H9 (cell line): ENCODE results near the gene SETD7. TPM values are rescaled to one million over a fixed set of nuclear protein-coding genes. Genes with fewer than 3 reads are reported as not detected.

ENCODE experiments used
- DNase-seq: peaks from one replicate; pipeline ENCODE4 v3.0.0-alpha.2; 2017
- H2AFZ ChIP-seq: one replicate; pipeline ENCODE4 v1.6.1; 2013; ENCODE audit warnings: mild to moderate bottlenecking, low read length, control low read depth, moderate library complexity
- H2AK5ac ChIP-seq: 2 replicates; pipeline ENCODE4 v1.6.1; 2013; ENCODE audit warnings: low read length, control low read depth, mixed read lengths; ENCODE audit not compliant: insufficient read length
- H2BK120ac ChIP-seq: one replicate; pipeline ENCODE4 v1.6.1; 2013; ENCODE audit warnings: low read depth, mild to moderate bottlenecking, low read length, control low read depth, inconsistent platforms; ENCODE audit not compliant: poor library complexity, severe bottlenecking
- H2BK12ac ChIP-seq: 2 replicates; pipeline ENCODE4 v1.6.1; 2013; ENCODE audit warnings: low read length, control low read depth, mixed read lengths, low read depth; ENCODE audit not compliant: insufficient read length
- H2BK15ac ChIP-seq: 2 replicates; pipeline ENCODE4 v1.6.1; 2013; ENCODE audit warnings: low read depth, low read length, control low read depth
- H2BK20ac ChIP-seq: one replicate; pipeline ENCODE4 v1.6.1; 2013; ENCODE audit warnings: low read depth, mild to moderate bottlenecking, low read length, control low read depth, inconsistent platforms; ENCODE audit not compliant: poor library complexity, severe bottlenecking
- H2BK5ac ChIP-seq: 2 replicates; pipeline ENCODE4 v1.6.1; 2013; ENCODE audit warnings: low read length, control low read depth, mixed read lengths; ENCODE audit not compliant: insufficient read length
- H3K14ac ChIP-seq: 2 replicates; pipeline ENCODE4 v1.6.1; 2013; ENCODE audit warnings: low read length, control low read depth; ENCODE audit not compliant: insufficient read depth
- H3K18ac ChIP-seq: 2 replicates; pipeline ENCODE4 v1.6.1; 2013; ENCODE audit warnings: low read depth, mild to moderate bottlenecking, mixed read lengths, low read length, control low read depth; ENCODE audit not compliant: insufficient read length
- H3K23ac ChIP-seq: 2 replicates; pipeline ENCODE4 v1.6.1; 2013; ENCODE audit warnings: low read length, control low read depth, mixed read lengths, low read depth; ENCODE audit not compliant: insufficient read length
- H3K23me2 ChIP-seq: 2 replicates; pipeline ENCODE4 v1.6.1; 2013; ENCODE audit warnings: low read depth, mild to moderate bottlenecking, mixed read lengths, low read length, control low read depth; ENCODE audit not compliant: insufficient read length, poor library complexity, severe bottlenecking
- H3K27ac ChIP-seq: 2 replicates; pipeline ENCODE4 v1.5.1; 2013; ENCODE audit warnings: low read length, control low read depth, mixed read lengths, low read depth; ENCODE audit not compliant: insufficient read length
- H3K27me3 ChIP-seq: 2 replicates; pipeline ENCODE4 v1.6.1; 2013; ENCODE audit warnings: low read length, control low read depth, inconsistent platforms; ENCODE audit not compliant: insufficient read depth
- H3K4ac ChIP-seq: 2 replicates; pipeline ENCODE4 v1.6.1; 2013; ENCODE audit warnings: low read depth, mild to moderate bottlenecking, control low read depth, inconsistent platforms, low read length, moderate library complexity
- H3K4me1 ChIP-seq: 2 replicates; pipeline ENCODE4 v1.6.1; 2013; ENCODE audit warnings: low read length, control low read depth, inconsistent platforms; ENCODE audit not compliant: insufficient read depth
- H3K4me2 ChIP-seq: 2 replicates; pipeline ENCODE4 v1.6.1; 2013; ENCODE audit warnings: low read length, control low read depth, mixed read lengths; ENCODE audit not compliant: insufficient read length, insufficient read depth
- H3K56ac ChIP-seq: 2 replicates; pipeline ENCODE4 v1.6.1; 2013; ENCODE audit warnings: low read depth, mild to moderate bottlenecking, mixed read lengths, low read length, control low read depth; ENCODE audit not compliant: insufficient read length
- H3K79me1 ChIP-seq: 2 replicates; pipeline ENCODE4 v1.6.1; 2013; ENCODE audit warnings: low read depth, mild to moderate bottlenecking, moderate library complexity, low read length, control low read depth, inconsistent platforms; ENCODE audit not compliant: insufficient read depth, poor library complexity, severe bottlenecking
- H3K79me2 ChIP-seq: 2 replicates; pipeline ENCODE4 v1.6.1; 2013; ENCODE audit warnings: low read length, control low read depth, inconsistent platforms; ENCODE audit not compliant: insufficient read depth
- H3K9ac ChIP-seq: 2 replicates; pipeline ENCODE4 v1.6.1; 2013; ENCODE audit warnings: low read length, control low read depth, mixed read lengths; ENCODE audit not compliant: insufficient read length; ENCODE audit errors: extremely low read depth
- H3K9me3 ChIP-seq: one replicate; pipeline ENCODE4 v1.6.1; 2013; ENCODE audit warnings: low read depth, low read length, inconsistent platforms; ENCODE audit not compliant: control insufficient read depth
- H3T11ph ChIP-seq: one replicate; pipeline ENCODE4 v1.6.1; 2013; ENCODE audit warnings: mild to moderate bottlenecking, low read length, control low read depth, inconsistent platforms
- H4K20me1 ChIP-seq: one replicate; pipeline ENCODE4 v1.6.1; 2013; ENCODE audit not compliant: control insufficient read depth, insufficient read length, insufficient read depth
- H4K5ac ChIP-seq: 2 replicates; pipeline ENCODE4 v1.6.1; 2013; ENCODE audit warnings: low read depth, mild to moderate bottlenecking, mixed read lengths, low read length, control low read depth; ENCODE audit not compliant: insufficient read length
- H4K8ac ChIP-seq: replicated peaks from 2 replicates; pipeline ENCODE4 v1.6.1; 2013; ENCODE audit warnings: low read length, control low read depth, mixed read lengths, low read depth; ENCODE audit not compliant: insufficient read length
- H4K91ac ChIP-seq: 2 replicates; pipeline ENCODE4 v1.6.1; 2013; ENCODE audit warnings: low read depth, mild to moderate bottlenecking, moderate library complexity, mixed read lengths, low read length, control low read depth; ENCODE audit not compliant: insufficient read length
- H3K27ac Mint-ChIP-seq, 3 experiments: 2 replicates in 2 of 3; 3 replicates in 1 of 3; pipeline ENCODE4 v1.8.0; 2020 to 2021; ENCODE audit warnings: mixed read lengths in 3 of 3, mild to moderate bottlenecking in 1 of 3, moderate library complexity in 1 of 3
- H3K27me3 Mint-ChIP-seq: 2 replicates; pipeline ENCODE4 v1.8.0; 2021; ENCODE audit warnings: low read depth, mild to moderate bottlenecking, moderate library complexity, mixed read lengths
- H3K36me3 Mint-ChIP-seq, 3 experiments: 2 replicates in 2 of 3; 3 replicates in 1 of 3; pipeline ENCODE4 v1.8.0; 2020 to 2021; ENCODE audit warnings: low read depth in 3 of 3, mixed read lengths in 3 of 3; ENCODE audit not compliant: insufficient read depth in 1 of 3
- H3K4me1 Mint-ChIP-seq, 2 experiments: 2 replicates each; pipeline ENCODE4 v1.8.0; 2020; ENCODE audit warnings: mixed read lengths in 2 of 2
- H3K4me3 Mint-ChIP-seq, 2 experiments: 2 replicates in 1 of 2; 3 replicates in 1 of 2; pipeline ENCODE4 v1.8.0; 2020 to 2021; ENCODE audit warnings: mild to moderate bottlenecking in 2 of 2, mixed read lengths in 2 of 2, moderate library complexity in 1 of 2
- H3K9me3 Mint-ChIP-seq, 2 experiments: 2 replicates in 1 of 2; 3 replicates in 1 of 2; pipeline ENCODE4 v1.8.0; 2020; ENCODE audit warnings: mild to moderate bottlenecking in 2 of 2, mixed read lengths in 2 of 2, moderate library complexity in 1 of 2
- CTCF ChIP-seq: fragments of 200-600 bp; sonication (generic); conservative IDR thresholded peaks from 3 replicates; pipeline ENCODE4 v1.8.0; 2021; ENCODE audit warnings: antibody characterized with exemption, mild to moderate bottlenecking
- WGBS: extraction: QIAGEN DNeasy Blood & Tissue Kit; methylation state at CpG from one replicate; pipeline ENCODE4 v1.1.7; 2013; ENCODE audit warnings: missing lambda C conversion rate, low lambda C conversion rate, mixed read lengths; ENCODE audit not compliant: insufficient read length; ENCODE audit errors: extremely low coverage; 5-methylcytosine and 5-hydroxymethylcytosine counted together
- total RNA-seq: library from RNA; stranded (reverse); gene quantifications from 2 replicates; pipeline ENCODE4 v1.2.1, GENCODE V29; 2021

The SETD7 gene
- total RNA-seq, 1 experiment from 2014 or later = 1.5 TPM

DNA sequence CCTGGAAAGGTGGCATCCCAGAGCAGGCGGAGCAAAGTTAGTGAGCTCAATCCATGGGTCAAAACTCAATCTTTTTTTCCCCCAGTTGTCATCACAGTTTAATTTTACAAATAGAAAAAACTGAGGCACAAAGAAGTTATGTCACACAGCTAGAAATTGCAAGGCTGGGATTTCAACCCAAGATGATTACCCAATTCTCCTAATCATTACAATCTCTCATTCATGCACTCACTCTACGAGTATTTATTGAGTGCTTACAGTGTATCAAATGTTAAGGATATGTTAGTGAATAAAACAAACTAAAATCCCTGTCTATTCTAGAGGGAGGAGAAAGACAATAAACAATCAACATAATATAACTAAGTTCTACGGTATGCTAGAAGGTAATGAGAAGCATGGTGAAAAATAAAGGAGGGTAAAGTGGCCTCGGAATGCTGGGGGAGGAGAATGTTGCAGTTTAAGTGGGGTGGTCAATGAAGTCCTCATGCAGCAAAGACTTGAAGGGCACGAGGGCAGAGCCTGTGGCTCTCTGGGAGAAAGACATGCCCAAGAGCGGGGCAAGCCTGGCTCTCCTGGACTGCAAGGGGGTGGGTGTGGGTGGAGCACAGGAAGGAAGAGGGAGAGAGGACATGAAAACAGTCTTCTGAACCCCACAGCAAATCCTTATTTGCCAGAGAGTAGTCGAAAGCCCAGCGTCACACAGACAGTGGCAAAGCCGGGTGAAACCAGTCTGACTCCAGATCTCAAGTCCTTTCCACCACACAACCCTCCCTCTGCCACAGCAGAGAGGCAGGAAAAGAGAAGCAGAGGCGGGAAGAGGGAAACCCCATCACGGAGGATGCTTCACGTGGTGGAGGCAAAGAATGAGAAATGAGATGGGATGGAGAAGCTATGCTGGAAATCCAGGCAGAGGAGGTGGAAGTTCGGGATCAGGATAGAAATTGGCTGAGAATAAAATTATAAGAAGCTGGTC is 53.8 kb downstream of the SETD7 start:
- H3T11ph ChIP-seq = no peak overlapping the region
- no peaks in the 10 kb centered on the region for H3K9me3 ChIP-seq
- no peak overlapping the region for H2BK12ac ChIP-seq
- no peak overlapping the region for H3K18ac ChIP-seq
- no peaks in the 10 kb centered on the region for H3K79me1 ChIP-seq
- no peaks in the 10 kb centered on the region for H3K27me3 ChIP-seq
- H4K91ac ChIP-seq = no peak overlapping the region
- no peak overlapping the region for H4K8ac ChIP-seq
- no CpG with 5 or more reads among the region's 13 CpGs for WGBS
- H4K20me1 ChIP-seq = no peaks in the 10 kb centered on the region
- no peak overlapping the region for H2BK120ac ChIP-seq
- no peak overlapping the region for H3K4ac ChIP-seq
- H3K23me2 ChIP-seq = peaks cover 3% of the 10 kb centered on the region
- H4K5ac ChIP-seq = no peak overlapping the region
- no peak for DNase-seq
- no peak overlapping the region for H2BK15ac ChIP-seq
- no peaks in the 10 kb centered on the region for H3K79me2 ChIP-seq
- no peak overlapping the region for H2AFZ ChIP-seq
- no peak overlapping the region; the same call in 1 of the 2 replicates for H3K14ac ChIP-seq
- no peak overlapping the region for H3K23ac ChIP-seq
- no peaks in the 10 kb centered on the region; the same call in 1 of the 2 replicates for H3K4me1 ChIP-seq
- no peaks in the 10 kb centered on the region for H3K9me3 Mint-ChIP-seq
- no peak overlapping the region for H3K27ac ChIP-seq
- no peak overlapping the region for H2AK5ac ChIP-seq
- H3K27ac Mint-ChIP-seq = 0 out of 7 replicates have a peak overlapping the region, but pooled peaks of 1 of the 3 experiments have one; percentile 3
- no peak overlapping the region for H2BK5ac ChIP-seq
- no peak overlapping the region for H3K4me2 ChIP-seq
- peaks cover 11 to 25% of the 10 kb centered on the region in 2 experiments; a peak in 3 of 4 replicates for H3K4me1 Mint-ChIP-seq
- H3K4me3 Mint-ChIP-seq = peak overlapping the region in 1 of 2 experiments; percentile 0; a peak in 1 of 5 replicates
- no peak overlapping the region for H3K9ac ChIP-seq
- TF ChIP-seq CTCF = no peak
- H2BK20ac ChIP-seq = no peak overlapping the region
- H3K56ac ChIP-seq = no peak overlapping the region
- H3K27me3 Mint-ChIP-seq = peaks cover 1% of the 10 kb centered on the region
- H3K36me3 Mint-ChIP-seq = no peaks in the 10 kb centered on the region
